IMR-90 (cell line): ENCODE measurements around the gene PRPSAP1. TPM values are rescaled to one million over a fixed set of nuclear protein-coding genes. Genes with fewer than 3 reads are reported as not detected.

Experiments used
- ATAC-seq: fragments of 200-7000 bp; cut with Tn5 transposase; 2 replicates; pipeline ENCODE4 v1.9.1; 2020; ENCODE audit warnings: low read depth, mild to moderate bottlenecking, moderate library complexity
- BruUV-seq: library from RNA; stranded (reverse); fragments of 400-500 nt; replicated peaks from 2 replicates; lab custom pipeline; 2021; lab: Mats Ljungman, UMichigan
- CTCF ChIA-PET: fragments of 300-600 bp; formaldehyde crosslinking; extraction: SDS; loops from one replicate; lab custom pipeline; 2021; ENCODE audit warnings: antibody characterized with exemption; lab: Yijun Ruan, JAX
- POLR2A ChIA-PET: fragments of 300-600 bp; sonication (Branson Sonifier 250); formaldehyde crosslinking; loops from one replicate; lab custom pipeline; 2022; ENCODE audit warnings: antibody characterized with exemption; ENCODE audit not compliant: unreplicated experiment; lab: Charles Lee
- DNase-seq: peaks from one replicate; pipeline ENCODE4 v3.0.0; 2013
- H2AFZ ChIP-seq: replicated peaks from 2 replicates; pipeline ENCODE3; 2013; ENCODE audit warnings: low read length, mild to moderate bottlenecking; ENCODE audit not compliant: poor library complexity
- H2AK5ac ChIP-seq: 2 replicates; pipeline ENCODE4 v1.6.1; 2013; ENCODE audit warnings: low read depth, low read length, inconsistent platforms
- H2AK9ac ChIP-seq: replicated peaks from 2 replicates; pipeline ENCODE3; 2013; ENCODE audit warnings: mild to moderate bottlenecking, low read depth, low read length, moderate library complexity; ENCODE audit not compliant: poor library complexity
- H2BK120ac ChIP-seq: 2 replicates; pipeline ENCODE4 v1.6.1; 2013; ENCODE audit warnings: low read depth, low read length, inconsistent platforms
- H2BK15ac ChIP-seq: 3 replicates; pipeline ENCODE4 v1.6.1; 2013; ENCODE audit warnings: low read depth, low read length, inconsistent platforms
- H2BK20ac ChIP-seq: 2 replicates; pipeline ENCODE4 v1.6.1; 2013; ENCODE audit warnings: low read depth, mild to moderate bottlenecking, inconsistent platforms, low read length, moderate library complexity
- H2BK5ac ChIP-seq: 2 replicates; pipeline ENCODE4 v1.6.1; 2013; ENCODE audit warnings: mild to moderate bottlenecking, low read depth, low read length, inconsistent platforms; ENCODE audit not compliant: poor library complexity, severe bottlenecking
- H3K14ac ChIP-seq: replicated peaks from 2 replicates; pipeline ENCODE4 v1.6.1; 2013; ENCODE audit warnings: low read depth, low read length, inconsistent platforms
- H3K18ac ChIP-seq: 2 replicates; pipeline ENCODE4 v1.6.1; 2013; ENCODE audit warnings: low read depth, low read length, control low read depth
- H3K23ac ChIP-seq: 2 replicates; pipeline ENCODE4 v1.6.1; 2013; ENCODE audit warnings: low read depth, low read length, inconsistent platforms
- H3K27ac ChIP-seq: 2 replicates; pipeline ENCODE4 v1.5.1; 2013; ENCODE audit warnings: mild to moderate bottlenecking, control low read depth, low read length; ENCODE audit not compliant: insufficient read depth
- H3K27me3 ChIP-seq: 2 replicates; pipeline ENCODE4 v1.6.1; 2013; ENCODE audit warnings: low read length; ENCODE audit not compliant: control insufficient read depth, insufficient read depth
- H3K36me3 ChIP-seq: 2 replicates; pipeline ENCODE4 v1.6.1; 2013; ENCODE audit warnings: low read length, mixed read lengths; ENCODE audit not compliant: control insufficient read depth, insufficient read depth
- H3K4ac ChIP-seq: 2 replicates; pipeline ENCODE4 v1.6.1; 2013; ENCODE audit warnings: low read depth, low read length, inconsistent platforms
- H3K4me1 ChIP-seq: 2 replicates; pipeline ENCODE4 v1.6.1; 2013; ENCODE audit warnings: low read length, mixed read lengths; ENCODE audit not compliant: control insufficient read depth, insufficient read depth
- H3K4me2 ChIP-seq: 2 replicates; pipeline ENCODE4 v1.6.1; 2013; ENCODE audit warnings: low read depth, mild to moderate bottlenecking, control low read depth, low read length, moderate library complexity
- H3K4me3 ChIP-seq: 2 replicates; pipeline ENCODE4 v1.5.1; 2013; ENCODE audit warnings: low read depth, mild to moderate bottlenecking, control low read depth, low read length, moderate library complexity; ENCODE audit not compliant: insufficient read depth
- H3K56ac ChIP-seq: 2 replicates; pipeline ENCODE4 v1.6.1; 2013; ENCODE audit warnings: low read length, inconsistent platforms; ENCODE audit not compliant: insufficient read depth; ENCODE audit errors: extremely low read depth
- H3K79me1 ChIP-seq, 2 experiments: 2 replicates each; pipeline ENCODE4 v1.6.1; 2013; ENCODE audit warnings: low read length in 2 of 2, inconsistent platforms in 1 of 2, low read depth in 1 of 2
- H3K9ac ChIP-seq: 2 replicates; pipeline ENCODE4 v1.6.1; 2013; ENCODE audit warnings: low read depth, low read length, control low read depth
- H3K9me1 ChIP-seq: 2 replicates; pipeline ENCODE4 v1.6.1; 2013; ENCODE audit warnings: low read length, inconsistent platforms; ENCODE audit not compliant: insufficient read depth
- H3K9me3 ChIP-seq: 2 replicates; pipeline ENCODE4 v1.6.1; 2013; ENCODE audit warnings: low read length; ENCODE audit not compliant: control insufficient read depth, insufficient read depth
- H4K20me1 ChIP-seq: 2 replicates; pipeline ENCODE4 v1.6.1; 2013; ENCODE audit warnings: low read length, inconsistent platforms; ENCODE audit not compliant: insufficient read depth
- H4K5ac ChIP-seq: 2 replicates; pipeline ENCODE4 v1.6.1; 2013; ENCODE audit warnings: mild to moderate bottlenecking, low read depth, low read length, control low read depth
- H4K8ac ChIP-seq, 2 experiments: 2 replicates each; pipeline ENCODE4 v1.6.1; 2013; ENCODE audit warnings: low read depth in 2 of 2, low read length in 2 of 2, control low read depth in 1 of 2, inconsistent platforms in 1 of 2
- H4K91ac ChIP-seq: 2 replicates; pipeline ENCODE4 v1.6.1; 2013; ENCODE audit warnings: low read depth, low read length, inconsistent platforms; ENCODE audit not compliant: insufficient read depth
- FOS ChIP-seq: fragments of 150-350 bp; IDR thresholded peaks from 2 replicates; pipeline ENCODE4 v1.6.1; 2016; ENCODE audit warnings: low read depth, low read length
- MAZ ChIP-seq: IDR thresholded peaks from 2 replicates; pipeline ENCODE4 v1.6.1; 2012; ENCODE audit warnings: low read depth, mild to moderate bottlenecking, low read length, improper control_type of control experiment, moderate library complexity, borderline replicate concordance
- NFE2L2 ChIP-seq: fragments of 150-350 bp; IDR thresholded peaks from 2 replicates; pipeline ENCODE4 v1.6.1; 2016; ENCODE audit warnings: low read depth, mild to moderate bottlenecking, low read length
- RAD21 ChIP-seq: IDR thresholded peaks from 2 replicates; pipeline ENCODE4 v1.6.1; 2012; ENCODE audit warnings: low read length, improper control_type of control experiment
- RFX5 ChIP-seq: IDR thresholded peaks from 2 replicates; pipeline ENCODE4 v1.8.0; 2012; ENCODE audit warnings: low read depth, mild to moderate bottlenecking, low read length, moderate library complexity
- WGBS, 2 experiments: methylation state at CpG; one replicate each; pipeline versions ENCODE4 v1.1.5 to v1.1.7; 2013; ENCODE audit warnings: missing lambda C conversion rate in 2 of 2; ENCODE audit not compliant: insufficient read length in 1 of 2; ENCODE audit errors: extremely low coverage in 2 of 2; 5-methylcytosine and 5-hydroxymethylcytosine counted together
- dilution Hi-C: fragments of 300-500 bp; cut with HindIII; formaldehyde crosslinking; loops from one replicate; pipeline ENCODE4 v1.14.3; 2018; ENCODE audit warnings: low sequenced_read_pairs; ENCODE audit not compliant: unreplicated experiment
- in situ Hi-C: fragments of 300-500 bp; cut with MboI; formaldehyde crosslinking; loops from 3 replicates; pipeline ENCODE4 v1.14.3; 2019; ENCODE audit warnings: low sequenced_read_pairs, inconsistent platforms, mixed read lengths
- intact Hi-C: fragments of 100-400 bp; cut with micrococcal nuclease; formaldehyde crosslinking; loops from 2 replicates; pipeline ENCODE4 v1.10.0; 2022
- polyA plus RNA-seq, 3 experiments: library from polyadenylated mRNA; depleted of rRNA; stranded (reverse); fragments of >200 nt; gene quantifications; 2 replicates each; pipeline ENCODE4 v1.2.3, GENCODE V29; 2012; ENCODE audit warnings: low replicate concordance in 1 of 3
- total RNA-seq: library from RNA; depleted of rRNA; stranded (reverse); fragments of >200 nt; gene quantifications from 2 replicates; pipeline ENCODE4 v1.2.3, GENCODE V29; 2012

PRPSAP1 gene
- total and polyA plus RNA-seq, 2 of the 4 experiments (the other 2 are of a cell fraction), result 34.4 to 48.6 TPM

DNA sequence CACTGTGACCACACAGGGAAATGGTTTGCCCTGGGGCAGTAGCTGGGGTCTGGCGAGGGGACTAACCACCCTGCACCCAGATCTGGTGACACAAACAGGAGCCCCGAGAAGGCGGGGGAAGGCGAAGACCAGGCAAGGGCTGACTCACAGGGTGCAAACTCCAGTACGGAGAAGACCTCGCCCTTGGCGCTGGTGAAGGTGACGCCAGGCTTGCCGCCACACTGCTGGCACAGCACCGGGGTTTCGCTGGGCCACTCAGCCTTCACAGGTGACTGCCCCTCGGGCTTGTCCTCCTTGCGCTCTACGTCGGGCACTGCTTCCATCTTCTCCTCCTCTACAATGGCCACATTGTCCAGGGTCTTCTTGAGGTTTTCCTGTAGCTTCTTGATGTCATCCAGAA, 42.3 kb upstream of the PRPSAP1 start:
- CTCF ChIA-PET, result no interaction called here
- H4K8ac ChIP-seq, result no peak overlapping the region
- TF ChIP-seq MAZ (no peak), RAD21 (no peak), FOS (no peak), NFE2L2 (no peak), RFX5 (no peak)
- H3K79me1 ChIP-seq, result peaks cover 0 to 3% of the 10 kb centered on the region in 2 experiments; a peak in 2 of 4 replicates
- H2BK120ac ChIP-seq, result no peak overlapping the region
- H3K18ac ChIP-seq, result no peak overlapping the region
- H3K56ac ChIP-seq, result no peak overlapping the region
- H3K27me3 ChIP-seq, result no peaks in the 10 kb centered on the region
- no peak overlapping the region for H3K4me2 ChIP-seq
- ATAC-seq, result no peak
- no peak overlapping the region for H3K23ac ChIP-seq
- H3K14ac ChIP-seq, result no peak overlapping the region
- H3K27ac ChIP-seq, result no peak overlapping the region
- H2AK5ac ChIP-seq, result no peak overlapping the region
- H3K9me3 ChIP-seq, result no peaks in the 10 kb centered on the region
- H4K91ac ChIP-seq, result no peak overlapping the region
- no peak overlapping the region for H3K4ac ChIP-seq
- dilution Hi-C loops (no loop called here), intact Hi-C loops (no loop called here), in situ Hi-C loops (loop anchor here (5.0 kb wide), 1 partner anchor 94 kb away; no protein-coding TSS in a partner anchor)
- H2BK15ac ChIP-seq, result no peak overlapping the region
- H3K9me1 ChIP-seq, result no peaks in the 10 kb centered on the region
- no peak overlapping the region for H3K9ac ChIP-seq
- H4K20me1 ChIP-seq, result peaks cover 4% of the 10 kb centered on the region; the same call in 1 of the 2 replicates
- no peaks in the 10 kb centered on the region for H3K4me1 ChIP-seq
- no peak overlapping the region for H3K4me3 ChIP-seq
- peaks cover 69% of the 10 kb centered on the region for H3K36me3 ChIP-seq
- H2AK9ac ChIP-seq, result peak overlapping the region; percentile 53
- H2BK5ac ChIP-seq, result no peak overlapping the region
- H2BK20ac ChIP-seq, result no peak overlapping the region
- no peak for DNase-seq
- 96% methylated on average over 11 of the region's 15 CpGs; no CpG with 5 or more reads in 1 of the 2 experiments for WGBS, 2 experiments
- no peak overlapping the region for H2AFZ ChIP-seq
- no peak overlapping the region for H4K5ac ChIP-seq
- BruUV-seq, result no TSS peak
- POLR2A ChIA-PET, result no interaction called here
